Endothelial cell (in vitro differentiated cells): ENCODE data around the gene ZFC3H1. TPM values are rescaled to one million over a fixed set of nuclear protein-coding genes. Genes with fewer than 3 reads are reported as not detected.

ENCODE experiments used
- DNase-seq: peaks from one replicate; pipeline ENCODE4 v3.0.0; 2021; ENCODE audit warnings: low spot score
- H3K27ac Mint-ChIP-seq: one replicate; pipeline ENCODE4 v1.8.0; 2021; ENCODE audit warnings: mixed read lengths, inconsistent platforms; ENCODE audit not compliant: unreplicated experiment
- H3K27me3 Mint-ChIP-seq: one replicate; pipeline ENCODE4 v1.8.0; 2021; ENCODE audit warnings: mild to moderate bottlenecking, moderate library complexity, mixed read lengths, inconsistent platforms; ENCODE audit not compliant: unreplicated experiment
- H3K36me3 Mint-ChIP-seq: one replicate; pipeline ENCODE4 v1.8.0; 2021; ENCODE audit warnings: mild to moderate bottlenecking, low read depth, mixed read lengths, inconsistent platforms; ENCODE audit not compliant: unreplicated experiment
- H3K4me1 Mint-ChIP-seq: one replicate; pipeline ENCODE4 v1.8.0; 2021; ENCODE audit warnings: mild to moderate bottlenecking, mixed read lengths, inconsistent platforms; ENCODE audit not compliant: unreplicated experiment
- H3K4me3 Mint-ChIP-seq: one replicate; pipeline ENCODE4 v1.8.0; 2021; ENCODE audit warnings: mild to moderate bottlenecking, mixed read lengths, inconsistent platforms; ENCODE audit not compliant: unreplicated experiment
- H3K9me3 Mint-ChIP-seq: one replicate; pipeline ENCODE4 v1.8.0; 2021; ENCODE audit warnings: mixed read lengths, inconsistent platforms; ENCODE audit not compliant: unreplicated experiment
- CTCF ChIP-seq: fragments of 200-600 bp; sonication (generic); IDR thresholded peaks from one replicate; pipeline ENCODE4 v1.5.0; 2021; ENCODE audit warnings: antibody characterized with exemption; ENCODE audit not compliant: unreplicated experiment
- total RNA-seq: library from RNA; stranded (reverse); fragmentation: NEBNext Ultra II Directional; extraction: Animal tissue kit (Norgen Biotek cat#: 25700); gene quantifications from one replicate; pipeline ENCODE4 v1.2.1, GENCODE V29; 2021; ENCODE audit not compliant: unreplicated experiment

ZFC3H1 gene
- total RNA-seq, 1 donor from 2014 or later = 42.8 TPM

- no peak overlapping the region for H3K27ac Mint-ChIP-seq
- no peak overlapping the region for H3K4me3 Mint-ChIP-seq
- DNase-seq = no peak
- H3K27me3 Mint-ChIP-seq = no peaks in the 10 kb centered on the region
- no peaks in the 10 kb centered on the region for H3K9me3 Mint-ChIP-seq
- no peaks in the 10 kb centered on the region for H3K4me1 Mint-ChIP-seq
- H3K36me3 Mint-ChIP-seq = no peaks in the 10 kb centered on the region
- no peak for TF ChIP-seq CTCF
These were observed 97.0 kb downstream of the ZFC3H1 start for GRCh38 chr12:71566655-71567054.

- no peak for TF ChIP-seq CTCF
- Mint-ChIP-seq H3K36me3 (no peaks in the 10 kb centered on the region), H3K4me1 (no peaks in the 10 kb centered on the region), H3K27ac (no peak overlapping the region), H3K4me3 (no peak overlapping the region), H3K9me3 (no peaks in the 10 kb centered on the region), H3K27me3 (no peaks in the 10 kb centered on the region)
- no peak for DNase-seq
These were observed 98.1 kb downstream of the ZFC3H1 start for GRCh38 chr12:71565535-71565934.

GRCh38 chr12:71562676-71563595 is 100.7 kb downstream of the ZFC3H1 start:
- Mint-ChIP-seq H3K9me3 (no peaks in the 10 kb centered on the region), H3K4me3 (no peak overlapping the region), H3K27me3 (no peaks in the 10 kb centered on the region), H3K27ac (no peak overlapping the region), H3K4me1 (peaks cover 7% of the 10 kb centered on the region), H3K36me3 (no peaks in the 10 kb centered on the region)
- TF ChIP-seq CTCF = no peak
- no peak for DNase-seq

Other genes with a start within 250 kb of the ZFC3H1 start
- 1.1 TPM for gene LGR5, start 224.1 kb downstream of the ZFC3H1 start, total RNA-seq
- gene THAP2, start 453 bp upstream of the ZFC3H1 start, total RNA-seq = 4.2 TPM
- 22.0 TPM for gene TMEM19, start 22.2 kb upstream of the ZFC3H1 start, total RNA-seq
- 53.7 TPM for gene RAB21, start 91.0 kb upstream of the ZFC3H1 start, total RNA-seq
- 37.9 TPM for gene TBC1D15, start 175.9 kb upstream of the ZFC3H1 start, total RNA-seq